ENCODE measurements around the gene TKFC.

Gene TKFC

GRCh38 chr11:61332281-61332796, 689 bp upstream of the TKFC start:
- no peaks in the 10 kb centered on the region for H3K27me3 ChIP-seq (ENCODE audit: control insufficient read depth, low read length)
- H3K9me3 ChIP-seq (ENCODE audit: control insufficient read depth, insufficient read depth, low read length): no peaks in the 10 kb centered on the region
- 0 out of 2 replicates have a peak, but pooled peaks cover 2% of the 10 kb centered on the region for H3F3A ChIP-seq (ENCODE audit: control insufficient read depth, insufficient read depth)
- H3K4me3 ChIP-seq (ENCODE audit: low read length): peak overlapping the region; percentile 78
- peak overlapping the region; percentile 43 for H3K27ac ChIP-seq (ENCODE audit: low read depth, low read length)
- peak overlapping the region; percentile 91 for H3K4me2 ChIP-seq (ENCODE audit: low read length)
- no peaks in the 10 kb centered on the region for H3K9me2 ChIP-seq (replicated peaks; ENCODE audit: control insufficient read depth, low read length)
- peaks cover 65% of the 10 kb centered on the region for H3K79me2 ChIP-seq (ENCODE audit: control insufficient read depth, low read length)
- H3K36me3 ChIP-seq (ENCODE audit: control insufficient read depth, low read length): peaks cover 49% of the 10 kb centered on the region
- no peak for TF ChIP-seq EZH2phosphoT487 (IDR thresholded peaks at IDR 0.05; ENCODE audit: borderline replicate concordance, low read length)
- peaks cover 48% of the 10 kb centered on the region for H3K4me1 ChIP-seq (ENCODE audit: control insufficient read depth, low read length)
- H4K20me1 ChIP-seq (ENCODE audit: control insufficient read depth, insufficient read depth, low read depth, low read length): peaks cover 15% of the 10 kb centered on the region

DNA sequence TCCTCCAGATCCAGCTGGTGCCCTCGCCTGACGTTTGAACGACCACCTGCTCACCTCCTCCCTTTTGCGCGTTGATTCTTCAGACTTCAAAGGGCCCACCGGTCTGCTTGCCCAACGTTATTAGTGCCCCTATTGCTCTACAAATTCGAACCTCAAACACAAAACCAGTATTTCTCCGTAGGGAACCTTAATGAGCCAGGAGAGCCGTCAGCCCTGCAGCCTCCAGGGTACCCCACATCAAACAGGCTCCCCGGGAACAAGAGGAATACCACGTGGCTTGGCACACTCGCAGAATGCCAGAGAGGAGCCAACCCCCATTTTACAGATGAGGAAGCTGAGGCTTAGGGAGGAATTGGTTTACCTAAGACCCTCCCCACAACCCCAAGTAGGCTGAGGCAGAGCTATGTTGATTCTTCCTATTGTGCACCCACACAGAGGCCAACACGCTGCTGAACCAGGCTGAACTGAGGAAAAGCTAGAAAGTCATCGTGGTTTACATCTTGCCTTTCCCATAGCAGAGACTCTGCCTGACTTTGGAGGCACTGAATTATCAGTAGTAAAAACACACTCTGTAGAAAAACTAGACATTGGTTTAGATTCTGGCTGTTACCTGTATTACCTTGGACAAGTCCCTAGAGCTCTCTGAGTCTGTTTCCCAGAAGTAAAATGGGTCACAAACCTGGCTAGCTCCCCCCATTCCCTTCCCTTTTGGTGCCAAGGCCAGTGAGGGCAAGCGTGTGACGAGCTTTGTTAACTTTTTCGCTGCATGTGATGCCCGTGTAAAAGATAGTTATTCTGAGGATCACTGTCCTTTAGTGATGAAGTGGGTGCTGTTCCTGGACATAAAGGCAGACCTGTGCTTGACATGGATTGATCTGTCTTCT, 764 bp downstream of the TKFC start:
- Histone ChIP-seq H3F3A (ENCODE audit: control insufficient read depth, insufficient read depth) (0 out of 2 replicates have a peak, but pooled peaks cover 4% of the 10 kb centered on the region), H3K4me2 (ENCODE audit: low read length) (peak overlapping the region; percentile 91), H3K36me3 (ENCODE audit: control insufficient read depth, low read length) (peaks cover 43% of the 10 kb centered on the region), H3K27ac (ENCODE audit: low read depth, low read length) (peak overlapping the region; percentile 74), H3K4me1 (ENCODE audit: control insufficient read depth, low read length) (peaks cover 48% of the 10 kb centered on the region), H3K4me3 (ENCODE audit: low read length) (peak overlapping the region; percentile 78), H3K9me3 (ENCODE audit: control insufficient read depth, insufficient read depth, low read length) (no peaks in the 10 kb centered on the region), H3K27me3 (ENCODE audit: control insufficient read depth, low read length) (no peaks in the 10 kb centered on the region), H3K79me2 (ENCODE audit: control insufficient read depth, low read length) (peaks cover 51% of the 10 kb centered on the region), H4K20me1 (ENCODE audit: control insufficient read depth, insufficient read depth, low read depth, low read length) (peaks cover 15% of the 10 kb centered on the region), H3K9me2 (replicated peaks; ENCODE audit: control insufficient read depth, low read length) (no peaks in the 10 kb centered on the region)
- TF ChIP-seq, protein P1, sequence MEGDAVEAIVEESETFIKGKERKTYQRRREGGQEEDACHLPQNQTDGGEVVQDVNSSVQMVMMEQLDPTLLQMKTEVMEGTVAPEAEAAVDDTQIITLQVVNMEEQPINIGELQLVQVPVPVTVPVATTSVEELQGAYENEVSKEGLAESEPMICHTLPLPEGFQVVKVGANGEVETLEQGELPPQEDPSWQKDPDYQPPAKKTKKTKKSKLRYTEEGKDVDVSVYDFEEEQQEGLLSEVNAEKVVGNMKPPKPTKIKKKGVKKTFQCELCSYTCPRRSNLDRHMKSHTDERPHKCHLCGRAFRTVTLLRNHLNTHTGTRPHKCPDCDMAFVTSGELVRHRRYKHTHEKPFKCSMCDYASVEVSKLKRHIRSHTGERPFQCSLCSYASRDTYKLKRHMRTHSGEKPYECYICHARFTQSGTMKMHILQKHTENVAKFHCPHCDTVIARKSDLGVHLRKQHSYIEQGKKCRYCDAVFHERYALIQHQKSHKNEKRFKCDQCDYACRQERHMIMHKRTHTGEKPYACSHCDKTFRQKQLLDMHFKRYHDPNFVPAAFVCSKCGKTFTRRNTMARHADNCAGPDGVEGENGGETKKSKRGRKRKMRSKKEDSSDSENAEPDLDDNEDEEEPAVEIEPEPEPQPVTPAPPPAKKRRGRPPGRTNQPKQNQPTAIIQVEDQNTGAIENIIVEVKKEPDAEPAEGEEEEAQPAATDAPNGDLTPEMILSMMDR (IDR thresholded peaks at IDR 0.05; ENCODE audit: low read depth, low read length, poor library complexity, severe bottlenecking): no peak
- no peak for TF ChIP-seq EZH2phosphoT487 (IDR thresholded peaks at IDR 0.05; ENCODE audit: borderline replicate concordance, low read length)

- H3F3A ChIP-seq (ENCODE audit: control insufficient read depth, insufficient read depth): 0 out of 2 replicates have a peak, but pooled peaks cover 4% of the 10 kb centered on the region
- H3K36me3 ChIP-seq (ENCODE audit: control insufficient read depth, low read length): peaks cover 34% of the 10 kb centered on the region
- TF ChIP-seq, protein P1 (IDR thresholded peaks at IDR 0.05; ENCODE audit: low read depth, low read length, poor library complexity, severe bottlenecking): no peak
- TF ChIP-seq EZH2phosphoT487 (IDR thresholded peaks at IDR 0.05; ENCODE audit: borderline replicate concordance, low read length): no peak
- H3K9me3 ChIP-seq (ENCODE audit: control insufficient read depth, insufficient read depth, low read length): no peaks in the 10 kb centered on the region
- no peaks in the 10 kb centered on the region for H3K27me3 ChIP-seq (ENCODE audit: control insufficient read depth, low read length)
- peak overlapping the region; percentile 78 for H3K4me3 ChIP-seq (ENCODE audit: low read length)
- H3K4me2 ChIP-seq (ENCODE audit: low read length): peak overlapping the region; percentile 91
- peaks cover 42% of the 10 kb centered on the region for H3K79me2 ChIP-seq (ENCODE audit: control insufficient read depth, low read length)
- peaks cover 13% of the 10 kb centered on the region for H4K20me1 ChIP-seq (ENCODE audit: control insufficient read depth, insufficient read depth, low read depth, low read length)
- peak overlapping the region; percentile 41; the same call in 1 of the 2 replicates for H3K27ac ChIP-seq (ENCODE audit: low read depth, low read length)
- peaks cover 48% of the 10 kb centered on the region for H3K4me1 ChIP-seq (ENCODE audit: control insufficient read depth, low read length)
- H3K9me2 ChIP-seq (replicated peaks; ENCODE audit: control insufficient read depth, low read length): no peaks in the 10 kb centered on the region
Observed at GRCh38 chr11:61334434-61335354, 1.7 kb downstream of the TKFC start.
